Pancreas (tissue), 10 donors: ENCODE measurements around the gene ARL15. TPM values are rescaled to one million over a fixed set of nuclear protein-coding genes. Genes with fewer than 3 reads are reported as not detected.
"Not testable (repeated sequence)": the region's sequence is repeated elsewhere in the genome, so short reads cannot be mapped to it uniquely, and the experiment has no call there.

Experiments used
- ATAC-seq, 4 donors: fragments of 200-7000 bp; cut with Tn5 transposase; one replicate each; pipeline versions ENCODE4 v1.8.0 to v1.9.1; 2020; ENCODE audit warnings: mild to moderate bottlenecking in 4 of 4, moderate library complexity in 4 of 4
- DNase-seq, 6 donors: peaks; one replicate each; pipeline ENCODE4 v3.0.0-alpha.2; 2020
- FAIRE-seq: peaks from 2 replicates; lab custom pipeline; 2012; peaks lifted over from hg19 to GRCh38; lab: Jason Lieb, UNC
- H3K27ac ChIP-seq, 4 donors: fragments of 200-600 bp; sonication (generic); 1 replicate in 3 of 4; 2 replicates in 1 of 4; pipeline versions ENCODE4 v1.5.0 to v1.8.0; 2020
- H3K27me3 ChIP-seq, 4 donors: fragments of 200-600 bp; one replicate each; pipeline ENCODE4 v1.8.0; 2021
- H3K36me3 ChIP-seq, 3 donors: fragments of 200-600 bp; sonication (generic) in 1 of 3; one replicate each; pipeline versions ENCODE4 v1.5.0 to v1.8.0; 2020 to 2021
- H3K4me1 ChIP-seq, 3 donors: fragments of 200-600 bp; one replicate each; pipeline ENCODE4 v1.8.0; 2021
- H3K4me3 ChIP-seq, 4 donors: fragments of 200-600 bp; sonication (generic) in 2 of 4; one replicate each; pipeline versions ENCODE4 v1.5.0 to v1.8.0; 2020 to 2021
- H3K9me3 ChIP-seq, 4 donors: fragments of 200-600 bp; one replicate each; pipeline ENCODE4 v1.8.0; 2021
- CTCF ChIP-seq, 4 donors: fragments of 200-600 bp; sonication (generic) in 3 of 4; IDR thresholded peaks; one replicate each; pipeline versions ENCODE4 v1.5.0 to v1.8.0; 2021; ENCODE audit warnings: antibody characterized with exemption in 4 of 4
- WGBS, 2 donors: extraction: QIAGEN DNeasy Blood & Tissue Kit; methylation state at CpG; one replicate each; pipeline ENCODE4 v1.1.7; 2013; 5-methylcytosine and 5-hydroxymethylcytosine counted together
- intact Hi-C, 3 donors: fragments of 100-400 bp; cut with DNase I; formaldehyde crosslinking; loops; one replicate each; pipeline versions ENCODE4 v1.11.1 to v1.14.2; 2022
- polyA plus RNA-seq, 2 donors: library from polyadenylated mRNA; stranded (reverse); fragments of 200-250 nt; gene quantifications; one replicate each; pipeline ENCODE4 v1.2.3, GENCODE V29; 2013
- total RNA-seq, 6 donors: library from RNA; stranded (reverse); fragmentation: NEBNext Ultra II Directional in 4 of 6; extraction: Animal tissue kit (Norgen Biotek cat#: 25700) in 4 of 6; gene quantifications; one replicate each; pipeline versions ENCODE4 v1.2.1 to v1.2.4, GENCODE V29; 2021 to 2023
- donor health status: healthy with polysubstance abuse.
- donor health status: DM: no; HTN: no; CAD: no; lungs with moderate emphysema.
- donor health status: DM: no; HTN: no; CAD: no.
- donor health status: control.
- donor health status: control.
- donor health status: Bipolar disorder and iron deficiency.
- donor health status: DM: yes; HTN: yes; CAD: no.
- donor health status: DM: no; HTN: no; CAD: no.
- donor health status: DM: no; HTN: no; CAD: no.
- donor health status: DM: yes; HTN: yes; CAD: no.

ARL15 gene
- total and polyA plus RNA-seq, 8 donors = 3.9 to 14.0 (median 6.7) TPM

- H3K9me3 ChIP-seq = no peaks in the 10 kb centered on the region
- no peak for ATAC-seq
- peaks cover 0 to 5% (median 0%) of the 10 kb centered on the region in 3 donors for H3K4me1 ChIP-seq
- H3K27me3 ChIP-seq = no peaks in the 10 kb centered on the region
- no peak overlapping the region for H3K4me3 ChIP-seq
- H3K36me3 ChIP-seq = no peaks in the 10 kb centered on the region
- no peak for FAIRE-seq
- WGBS, 2 donors = 73 to 74% methylated on average over 2 of the region's 2 CpGs
- no peak overlapping the region for H3K27ac ChIP-seq
- TF ChIP-seq CTCF (IDR thresholded peaks at IDR 0.05) = no peak
- intact Hi-C loops = no loop called here
- DNase-seq = no peak
These were observed 236.6 kb downstream of the ARL15 start for GRCh38 chr5:54073735-54074134.

GRCh38 chr5:54073131-54073530 is 237.2 kb downstream of the ARL15 start:
- H3K4me3 ChIP-seq = no peak overlapping the region
- DNase-seq (no peak), ATAC-seq (no peak), FAIRE-seq (no peak)
- intact Hi-C loops = no loop called here
- no peak for TF ChIP-seq CTCF (IDR thresholded peaks at IDR 0.05)
- no peaks in the 10 kb centered on the region for H3K9me3 ChIP-seq
- WGBS, 2 donors = 61 to 74% methylated on average over 3 of the region's 3 CpGs
- H3K4me1 ChIP-seq = peaks cover 0 to 5% (median 0%) of the 10 kb centered on the region in 3 donors
- no peak overlapping the region for H3K27ac ChIP-seq
- H3K36me3 ChIP-seq = no peaks in the 10 kb centered on the region
- H3K27me3 ChIP-seq = no peaks in the 10 kb centered on the region

- Histone ChIP-seq H3K27me3 (no peaks in the 10 kb centered on the region), H3K4me3 (no peak overlapping the region), H3K27ac (no peak overlapping the region), H3K4me1 (no peaks in the 10 kb centered on the region), H3K36me3 (no peaks in the 10 kb centered on the region), H3K9me3 (no peaks in the 10 kb centered on the region)
- intact Hi-C loops = no loop called here
- WGBS, 2 donors = 86 to 87% methylated on average over 2 of the region's 2 CpGs
- no peak for ATAC-seq
- no peak for DNase-seq
- FAIRE-seq = no peak
- no peak for TF ChIP-seq CTCF (IDR thresholded peaks at IDR 0.05)
These were observed 243.9 kb downstream of the ARL15 start for GRCh38 chr5:54066433-54066832.

- WGBS, 2 donors = 81 to 95% methylated on average over 3 of the region's 3 CpGs
- Histone ChIP-seq H3K27me3 (no peaks in the 10 kb centered on the region), H3K4me1 (no peaks in the 10 kb centered on the region), H3K4me3 (no peak overlapping the region), H3K9me3 (no peaks in the 10 kb centered on the region), H3K27ac (no peak overlapping the region), H3K36me3 (no peaks in the 10 kb centered on the region)
- intact Hi-C loops = no loop called here
- ATAC-seq = no peak
- DNase-seq = no peak
- no peak for TF ChIP-seq CTCF (IDR thresholded peaks at IDR 0.05)
- FAIRE-seq = no peak
These were observed 246.6 kb downstream of the ARL15 start for GRCh38 chr5:54063817-54064216.

GRCh38 chr5:54062958-54063357 is 247.4 kb downstream of the ARL15 start:
- intact Hi-C loops = no loop called here
- ATAC-seq (no peak), FAIRE-seq (no peak)

GRCh38 chr5:54060919-54061318 is 249.5 kb downstream of the ARL15 start:
- H3K4me3 ChIP-seq, H3K4me1 ChIP-seq, DNase-seq, H3K27me3 ChIP-seq, ATAC-seq, H3K36me3 ChIP-seq, FAIRE-seq, H3K27ac ChIP-seq, H3K9me3 ChIP-seq, intact Hi-C loops: not testable (repeated sequence)
- WGBS, 2 donors = 93 to 95% methylated on average over 3 of the region's 3 CpGs

More at GRCh38 chr5:54062958-54063357, 247.4 kb downstream of the ARL15 start:
- no peak for TF ChIP-seq CTCF (IDR thresholded peaks at IDR 0.05)
- Histone ChIP-seq H3K36me3 (no peaks in the 10 kb centered on the region), H3K27me3 (no peaks in the 10 kb centered on the region), H3K9me3 (no peaks in the 10 kb centered on the region), H3K4me1 (no peaks in the 10 kb centered on the region), H3K27ac (no peak overlapping the region), H3K4me3 (no peak overlapping the region)
- 94 to 95% methylated on average over 3 of the region's 3 CpGs for WGBS, 2 donors
- DNase-seq = no peak
